Colon (tissue), 2 donors: ENCODE data around the gene PID1.

Source experiments
- FAIRE-seq: peaks from 2 replicates; lab custom pipeline; 2012; peaks lifted over from hg19 to GRCh38; lab: Jason Lieb, UNC
- donor health status: control.
- donor health status: control.

PID1 gene

DNA sequence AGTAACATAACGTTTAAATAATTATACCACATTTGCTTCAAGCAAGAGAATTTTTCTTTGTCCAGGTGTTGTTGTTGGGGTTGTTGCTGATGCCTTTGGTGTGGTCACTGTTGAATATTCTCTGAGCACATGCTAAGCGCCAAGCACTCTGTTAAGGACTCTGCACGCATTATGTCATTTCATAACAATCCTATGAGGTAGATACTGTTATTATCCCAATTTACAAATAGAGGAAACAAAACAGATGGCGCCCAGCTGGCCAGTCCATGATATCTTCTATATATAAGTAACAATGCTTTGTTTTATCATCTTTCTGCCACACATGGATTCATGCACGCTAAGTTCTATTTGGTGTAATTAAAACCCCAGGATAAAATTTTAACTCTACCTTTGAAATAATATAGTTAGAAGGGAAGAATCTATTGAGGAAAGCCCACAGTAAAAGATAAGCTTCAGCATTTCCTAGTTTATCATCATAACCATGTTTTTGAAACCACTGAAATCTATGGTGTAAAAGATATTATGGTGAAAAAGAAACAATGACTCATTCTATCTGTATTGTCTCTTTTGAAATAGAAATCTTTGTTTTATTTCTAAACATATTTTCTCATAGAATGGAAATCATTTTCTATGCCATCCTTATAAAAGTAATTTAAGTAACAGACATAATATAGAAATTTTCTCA lies 199.7 kb downstream of the PID1 start:
- no peak for FAIRE-seq

DNA sequence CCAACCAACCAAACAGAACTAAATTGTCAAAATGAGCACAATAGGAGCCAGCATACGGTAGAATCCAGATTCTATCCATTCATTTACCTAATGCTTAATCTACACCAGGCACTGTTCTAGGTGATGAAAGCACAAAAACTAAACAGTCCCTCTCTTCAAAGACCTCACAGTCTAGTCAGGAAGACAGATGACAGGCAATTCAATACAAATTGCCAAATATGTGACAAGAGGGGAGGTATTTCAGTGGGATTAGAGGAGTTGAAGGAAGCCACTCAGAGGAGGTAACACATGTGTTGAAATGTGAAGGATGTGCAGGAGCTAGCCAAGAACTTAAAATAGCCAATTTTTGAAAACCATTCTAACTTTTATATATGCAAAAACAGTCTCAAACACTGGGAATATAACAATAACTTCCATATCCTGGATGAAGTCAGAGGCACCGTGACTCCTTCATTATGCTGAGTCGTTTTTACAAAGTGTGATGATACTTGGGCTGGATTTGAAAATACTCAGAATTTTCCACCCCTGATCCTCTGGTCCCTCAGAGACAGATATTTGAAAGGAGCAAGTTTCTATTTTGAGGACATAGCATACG lies 204.9 kb downstream of the PID1 start:
- FAIRE-seq = no peak

DNA sequence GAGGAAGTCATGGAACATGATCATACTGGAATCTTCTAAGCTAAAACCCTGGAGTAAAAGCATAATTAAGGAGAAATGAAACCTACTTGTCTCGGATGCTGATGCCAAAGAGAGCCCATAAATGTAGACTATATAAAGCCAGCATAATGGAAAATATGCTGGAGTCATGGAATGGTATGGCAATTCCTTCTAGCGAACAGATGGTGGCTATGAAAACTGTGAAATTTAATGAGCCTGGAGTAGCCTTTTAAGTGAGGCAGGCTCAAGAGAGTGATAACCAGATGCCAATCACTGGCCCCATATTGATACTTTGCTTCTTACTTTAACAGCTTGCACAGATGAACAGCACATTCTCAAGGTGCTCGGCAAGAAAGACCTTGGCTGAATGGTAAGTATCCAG lies 206.3 kb downstream of the PID1 start:
- no peak for FAIRE-seq

DNA sequence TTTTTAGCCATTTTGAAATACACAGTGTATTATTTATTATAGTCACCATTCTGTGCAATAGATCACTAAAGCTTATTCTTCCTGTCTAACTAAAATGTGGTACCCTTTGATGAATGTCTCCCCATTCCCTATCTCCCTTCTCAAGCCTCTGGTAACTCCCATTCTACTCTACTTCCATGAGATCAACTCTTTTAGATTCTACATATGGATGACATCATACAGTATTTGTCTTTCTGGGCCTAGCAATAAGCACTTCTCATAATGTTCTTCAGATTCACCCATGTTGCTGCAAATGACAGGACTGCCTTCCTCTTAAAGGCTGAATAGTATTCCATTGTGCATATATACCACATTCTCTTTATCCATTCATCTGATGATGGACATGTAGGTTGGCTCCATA lies 210.9 kb downstream of the PID1 start:
- no peak for FAIRE-seq

DNA sequence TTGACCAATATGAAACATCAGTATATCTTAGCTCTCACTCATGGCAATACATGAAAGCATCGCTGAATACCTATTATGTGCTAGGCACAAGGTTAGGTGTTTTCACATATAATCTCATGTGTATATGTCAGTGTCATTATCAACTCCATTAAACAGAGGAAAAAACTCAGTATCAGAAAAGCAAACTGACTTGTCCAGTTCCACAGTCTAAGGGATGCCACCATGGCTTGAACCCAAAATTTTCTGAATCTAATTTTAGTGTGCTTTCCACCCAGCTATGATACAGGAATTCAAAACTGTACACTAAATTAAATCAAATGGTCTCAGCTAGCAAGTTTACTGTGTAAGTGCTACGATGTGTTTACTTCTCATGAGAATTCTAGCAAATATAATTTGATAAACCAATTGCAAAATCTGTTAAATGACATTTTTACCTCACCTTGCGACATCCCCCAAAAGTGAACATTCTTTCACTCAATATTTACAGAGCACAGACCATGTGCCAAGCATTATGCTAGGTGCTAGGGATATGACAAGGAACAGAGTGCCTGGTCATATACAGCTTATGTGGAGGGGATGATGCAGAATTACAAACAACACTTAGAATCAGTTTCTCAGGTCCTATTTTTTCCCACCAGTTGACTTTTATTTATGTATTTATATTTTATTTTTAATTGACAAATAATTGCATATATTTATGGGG lies 211.6 kb downstream of the PID1 start:
- no peak for FAIRE-seq

DNA sequence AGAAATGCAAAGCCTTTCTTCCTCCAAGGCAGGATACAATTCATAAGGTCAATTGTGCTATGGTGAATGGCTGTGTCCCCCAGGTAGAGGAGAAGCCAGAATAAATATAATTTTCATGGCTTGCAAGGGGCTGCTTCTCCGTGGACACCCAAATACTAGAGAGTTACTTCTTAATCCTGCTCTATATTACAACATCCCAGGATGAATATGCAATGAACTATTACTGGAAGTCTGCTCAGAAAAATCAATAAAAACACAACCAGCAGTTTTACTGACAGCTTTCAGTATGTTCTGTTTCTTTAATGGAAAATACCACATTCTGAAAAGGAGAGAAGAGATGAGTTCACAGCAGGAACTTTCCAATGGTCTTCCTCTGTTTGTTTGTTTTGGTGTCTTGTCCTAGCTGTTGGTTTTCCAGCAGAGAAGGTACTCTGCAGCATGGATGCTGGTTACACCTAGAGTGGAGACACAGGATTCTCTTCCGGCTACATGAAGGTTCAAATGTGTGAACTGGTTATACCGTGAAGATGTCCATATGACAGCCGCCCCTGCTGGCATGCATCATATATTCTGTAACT lies 213.0 kb downstream of the PID1 start:
- FAIRE-seq = no peak

DNA sequence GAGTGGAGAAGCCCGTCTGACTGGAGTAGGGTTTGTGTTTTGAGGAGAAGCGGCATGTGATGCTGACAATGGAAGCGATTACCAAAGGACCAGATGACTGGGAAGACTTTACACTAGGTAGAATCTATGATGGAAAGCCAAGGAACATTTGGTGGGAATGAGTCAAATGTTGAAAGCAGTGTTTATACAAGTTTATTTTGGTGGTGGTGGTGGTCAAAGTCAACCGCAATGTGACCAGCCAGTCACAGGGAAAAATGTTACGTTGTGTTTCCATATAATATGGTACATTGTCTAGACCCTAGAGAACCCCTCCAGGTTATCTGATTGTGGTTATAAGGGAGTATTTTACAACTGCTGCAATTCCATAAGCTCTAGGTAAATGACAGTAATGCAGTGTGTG lies 216.8 kb downstream of the PID1 start:
- FAIRE-seq = no peak

DNA sequence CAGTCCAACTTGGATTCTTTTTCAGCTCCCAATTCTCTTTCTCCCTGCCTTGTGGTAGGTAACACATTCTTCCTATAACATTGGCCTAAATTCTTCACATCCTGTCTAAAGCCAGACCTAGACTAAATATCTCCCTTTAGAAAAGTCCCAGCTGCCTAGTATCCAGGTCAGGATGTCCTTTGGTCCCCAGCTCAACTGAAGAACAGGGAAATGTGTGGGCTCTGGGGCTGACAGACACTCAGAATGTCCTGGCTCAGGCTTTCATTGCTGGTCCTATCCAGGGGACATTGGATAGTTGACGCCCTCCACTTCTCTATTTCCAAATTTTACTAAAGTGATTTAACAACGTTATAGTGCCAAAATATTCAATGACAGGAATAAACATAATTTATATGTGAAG lies 219.3 kb downstream of the PID1 start:
- FAIRE-seq = no peak

DNA sequence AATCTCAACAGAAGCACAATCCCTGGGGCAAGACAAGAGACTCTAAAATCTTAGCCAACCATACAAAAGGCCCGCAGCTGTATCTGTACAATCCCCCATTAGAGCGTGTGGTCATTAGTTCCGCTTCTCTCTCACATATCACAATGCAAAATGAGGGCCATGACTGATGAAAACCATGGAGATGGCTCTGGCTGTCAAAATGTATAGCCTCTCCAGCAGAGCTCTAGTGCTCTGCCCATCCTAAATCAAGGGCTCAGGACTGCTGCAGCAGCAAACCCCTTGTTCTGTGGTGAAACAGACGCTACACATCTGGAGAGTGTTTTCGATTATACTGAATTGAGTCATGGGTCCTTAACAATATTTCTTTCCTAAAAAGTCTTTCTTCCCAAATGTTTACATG lies 221.0 kb downstream of the PID1 start:
- no peak for FAIRE-seq

DNA sequence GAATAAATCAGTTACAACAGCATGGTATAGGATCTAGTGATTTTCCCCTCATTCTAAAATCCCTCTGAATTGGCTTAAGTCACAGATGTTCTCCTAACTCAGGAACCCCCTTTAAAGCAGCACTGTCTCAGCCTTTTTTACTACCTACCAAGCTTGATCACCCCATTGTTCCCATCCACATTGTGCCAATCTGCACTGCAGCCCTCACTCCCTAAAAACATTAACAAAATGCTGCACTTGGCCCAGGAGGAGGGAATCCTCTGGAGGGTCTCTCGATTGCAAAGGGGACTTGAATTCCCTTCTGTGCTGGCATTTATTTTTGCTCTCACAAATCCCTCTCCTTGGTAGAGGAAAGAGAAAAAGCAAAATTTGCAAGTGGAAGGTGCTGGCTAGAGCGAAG lies 223.0 kb downstream of the PID1 start:
- no peak for FAIRE-seq

DNA sequence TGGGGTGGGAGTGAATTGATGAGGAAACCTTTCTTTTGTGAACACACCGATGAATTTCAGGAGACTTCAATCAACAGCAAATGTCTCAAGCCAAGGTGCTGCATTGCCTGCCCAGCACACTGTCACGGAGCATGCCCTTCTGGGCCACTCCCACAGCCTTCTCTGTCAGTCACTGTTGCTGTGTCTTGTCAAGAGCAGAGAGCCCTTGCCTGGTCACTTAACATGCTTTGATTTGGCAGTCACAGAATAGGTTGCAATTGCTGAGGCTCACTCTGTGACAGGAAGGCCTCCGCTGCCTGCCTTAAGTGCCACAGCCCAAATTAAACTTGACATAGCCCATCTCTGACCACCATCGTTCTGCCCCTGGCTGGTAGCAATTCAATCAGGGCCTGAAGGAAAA lies 225.4 kb downstream of the PID1 start:
- no peak for FAIRE-seq

DNA sequence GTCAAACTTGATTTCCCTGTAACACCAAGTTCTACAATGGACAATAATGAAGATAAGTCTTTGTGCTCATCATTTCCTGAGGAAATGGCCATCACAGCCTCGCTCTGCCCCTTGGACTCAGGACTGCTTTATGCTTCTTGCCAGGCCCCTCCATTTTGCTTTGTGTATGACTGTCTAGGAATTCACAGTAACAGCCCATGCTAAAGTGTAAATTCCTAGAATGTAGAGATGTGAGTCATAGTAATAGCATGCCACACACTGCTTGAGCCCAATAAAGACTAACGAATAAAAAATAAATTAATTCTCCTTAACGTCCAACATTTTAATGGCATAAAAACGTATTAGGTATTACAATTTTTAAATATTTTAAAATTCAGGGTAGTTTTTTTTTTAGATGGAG lies 226.5 kb downstream of the PID1 start:
- FAIRE-seq = no peak

DNA sequence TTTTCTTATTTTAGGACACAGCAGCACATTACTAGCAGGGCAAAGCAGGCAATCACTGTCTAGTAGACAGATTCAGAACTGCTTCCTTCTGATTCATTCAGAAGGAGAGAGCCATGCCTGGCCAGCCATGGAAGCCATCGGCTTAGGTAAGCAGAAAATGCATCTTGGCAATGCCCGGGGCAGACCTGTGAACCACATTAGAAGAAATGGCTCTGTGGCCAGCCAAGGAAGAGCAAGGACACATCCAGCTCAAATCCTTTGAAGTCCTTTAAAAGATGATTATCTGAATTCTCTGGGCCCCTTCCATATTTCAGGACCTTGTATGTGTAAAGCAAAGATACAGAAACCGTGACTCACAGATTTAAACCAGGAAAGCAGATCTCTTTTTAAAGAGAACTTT lies 227.4 kb downstream of the PID1 start:
- no peak for FAIRE-seq

DNA sequence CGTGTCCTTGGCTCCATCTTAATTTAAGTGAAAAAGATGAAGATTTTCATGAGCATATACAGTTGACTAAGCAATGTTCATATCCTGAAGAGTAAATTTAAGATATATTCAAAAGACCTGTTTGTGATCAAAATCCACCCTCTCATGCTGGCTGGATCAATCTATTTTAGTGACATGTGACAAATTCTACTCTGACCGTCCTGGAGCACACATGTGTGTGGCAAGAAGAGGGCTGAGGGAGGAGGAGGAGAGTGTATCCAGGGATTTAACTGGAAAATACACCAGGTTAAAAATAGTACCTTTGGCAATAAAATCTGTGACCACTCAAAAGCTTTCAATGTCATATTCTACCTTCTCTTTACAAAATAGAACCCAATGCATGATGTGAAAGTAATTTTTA lies 228.7 kb downstream of the PID1 start:
- no peak for FAIRE-seq

DNA sequence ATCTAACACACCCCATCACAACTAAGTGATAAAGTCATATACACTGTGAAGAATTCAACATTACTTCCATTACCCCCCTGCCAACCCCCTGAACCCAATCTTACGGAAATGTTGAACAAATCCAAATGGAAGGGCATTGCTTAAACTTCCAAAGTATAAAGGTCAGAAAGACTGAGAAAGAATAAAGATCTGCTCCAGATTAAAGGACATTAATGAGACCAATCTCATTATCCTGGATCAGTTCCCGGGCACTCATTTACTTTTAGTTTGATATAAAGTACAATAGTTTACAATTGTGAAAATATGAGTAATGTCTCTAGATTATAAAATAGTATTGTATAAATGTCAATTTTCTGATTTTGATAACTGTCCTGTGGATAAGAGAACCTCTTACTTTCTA lies 229.4 kb downstream of the PID1 start:
- no peak for FAIRE-seq

DNA sequence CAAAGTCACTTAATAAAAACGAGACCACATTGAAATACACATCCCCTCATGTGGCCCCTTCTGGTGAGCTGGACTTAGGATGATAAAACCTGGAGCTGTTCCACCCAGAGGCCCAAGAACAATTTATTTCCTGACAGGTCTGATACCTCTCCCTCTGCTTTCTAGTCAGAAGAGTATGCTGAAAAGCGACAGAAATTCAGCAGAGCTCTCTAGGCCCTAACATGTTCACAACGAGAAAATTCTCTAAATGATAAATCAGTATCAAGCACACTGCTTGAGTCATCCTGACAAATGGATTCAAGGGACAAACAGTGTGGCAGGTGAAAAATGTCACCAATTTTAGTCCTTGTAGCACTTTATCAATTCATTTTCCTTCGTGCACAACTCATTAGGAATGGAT lies 233.5 kb downstream of the PID1 start:
- no peak for FAIRE-seq

DNA sequence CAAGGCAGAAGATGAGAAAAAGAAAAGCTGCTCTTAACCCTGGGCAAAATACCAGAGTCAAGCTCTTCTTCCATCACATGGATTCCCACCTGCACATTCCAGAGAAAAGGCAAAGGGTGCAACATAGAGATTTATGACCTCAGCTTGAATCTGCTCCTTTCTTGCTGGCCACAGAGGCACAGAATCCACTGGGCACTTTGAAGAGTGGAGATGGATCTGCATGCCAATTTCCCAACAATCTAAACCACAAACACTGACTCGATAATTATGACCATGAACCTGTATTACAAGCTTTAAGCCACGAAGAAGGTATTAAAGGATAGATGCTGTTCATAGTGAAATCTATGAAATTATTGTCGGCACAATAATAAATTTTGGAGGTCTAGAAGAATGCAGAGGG lies 237.3 kb downstream of the PID1 start:
- FAIRE-seq = no peak

DNA sequence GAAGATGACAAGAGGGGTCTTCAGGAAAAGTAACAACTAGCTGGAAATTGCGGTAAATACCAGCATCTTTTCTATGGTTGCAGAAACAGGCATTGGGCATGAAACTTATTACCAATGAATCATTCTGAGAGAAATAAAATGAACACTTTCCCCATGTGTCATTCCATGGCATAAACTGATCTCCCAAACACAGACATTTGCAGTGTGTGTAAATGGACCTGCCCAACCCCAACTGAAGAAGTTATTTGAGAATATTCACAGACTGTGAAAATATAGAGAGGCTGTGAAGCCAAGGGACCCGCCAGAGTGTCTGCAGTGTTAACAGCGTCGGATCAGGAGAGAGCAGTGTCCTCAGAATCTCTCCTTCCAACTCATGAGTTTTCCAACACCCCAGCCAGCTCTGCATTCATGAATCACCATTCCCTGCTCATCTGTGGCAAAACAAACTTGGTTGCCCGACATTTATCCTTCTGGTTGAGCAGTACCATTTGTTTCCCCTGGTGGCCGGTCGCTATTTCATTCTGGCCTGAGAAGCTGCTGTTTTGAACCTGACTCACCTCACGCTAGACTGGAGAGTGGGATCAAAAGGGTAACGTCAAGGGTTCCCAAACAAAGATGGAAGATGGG lies 238.4 kb downstream of the PID1 start:
- FAIRE-seq = no peak

DNA sequence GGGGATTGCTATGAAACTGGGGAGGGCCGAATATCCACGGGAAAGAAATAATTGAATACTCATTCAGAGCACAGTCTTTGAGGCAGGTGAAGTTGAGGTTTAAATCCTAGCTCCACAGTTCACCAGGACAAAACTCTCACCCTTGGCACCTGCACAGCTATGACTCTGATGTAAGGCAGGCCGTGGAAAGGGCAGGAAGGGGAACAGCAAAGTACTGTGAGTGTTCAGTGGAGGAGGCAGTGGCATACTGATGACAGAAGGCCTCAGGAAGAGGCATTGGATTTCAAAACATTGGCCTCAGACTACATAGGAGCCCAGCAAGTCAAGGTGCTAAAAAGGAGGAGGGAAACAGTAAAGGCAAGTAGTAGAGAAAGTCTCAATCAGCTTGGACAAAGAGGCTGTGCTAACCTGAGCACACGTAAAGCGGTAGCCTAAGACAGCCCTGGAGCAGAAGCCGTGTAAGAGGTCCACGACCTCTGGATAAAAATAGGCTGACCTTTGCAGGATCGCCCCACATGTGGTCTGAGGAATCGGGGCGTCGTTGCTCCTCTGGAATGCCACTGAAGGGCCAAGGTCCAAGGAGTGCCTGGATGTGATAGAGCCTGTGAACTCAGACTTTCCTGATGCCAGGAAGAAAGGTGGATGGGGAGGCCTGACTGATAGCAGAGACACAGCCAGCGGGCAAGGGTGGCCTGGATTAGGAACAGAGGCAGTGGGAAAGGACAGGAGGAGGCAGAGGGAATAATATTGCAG lies 243.6 kb downstream of the PID1 start:
- FAIRE-seq = no peak

DNA sequence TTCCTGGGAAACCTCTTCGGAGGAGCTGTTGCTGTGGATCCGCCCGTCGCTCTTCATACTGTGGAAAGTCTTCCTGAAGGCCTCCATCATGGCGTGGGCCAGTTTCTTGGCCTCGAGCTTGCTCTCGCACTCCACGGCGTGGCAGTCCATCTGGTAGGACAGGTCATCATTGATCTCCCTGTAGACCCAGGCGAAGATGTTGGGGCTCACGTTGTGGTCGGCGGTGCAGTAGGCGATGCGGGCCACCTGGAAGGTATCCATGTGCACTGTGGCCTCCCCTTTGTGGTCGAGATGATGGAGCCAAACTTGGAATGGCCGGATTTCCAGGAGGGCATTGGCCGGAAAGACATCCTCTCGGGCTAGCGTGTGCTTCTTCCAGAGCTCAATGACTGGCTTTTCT lies 245.4 kb downstream of the PID1 start:
- FAIRE-seq = no peak

DNA sequence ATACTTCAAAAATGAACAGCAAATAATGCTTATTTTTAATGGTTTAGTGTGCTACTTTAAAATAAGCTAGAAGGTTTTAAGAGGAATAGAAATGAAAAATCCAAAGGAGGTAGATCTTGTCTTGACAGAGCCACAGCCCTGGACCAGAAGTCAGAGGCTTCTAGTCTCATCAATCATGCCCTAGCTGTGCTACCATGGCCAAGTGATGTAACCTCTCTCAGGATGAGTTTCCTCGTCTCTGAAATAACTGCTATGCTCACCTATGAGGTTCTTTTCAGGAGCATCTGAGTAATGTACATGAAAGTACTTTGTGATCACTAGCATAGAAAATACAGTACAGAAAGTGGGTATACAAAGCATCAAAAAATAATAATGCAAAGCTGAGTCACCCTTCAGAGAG lies 248.4 kb downstream of the PID1 start:
- no peak for FAIRE-seq

DNA sequence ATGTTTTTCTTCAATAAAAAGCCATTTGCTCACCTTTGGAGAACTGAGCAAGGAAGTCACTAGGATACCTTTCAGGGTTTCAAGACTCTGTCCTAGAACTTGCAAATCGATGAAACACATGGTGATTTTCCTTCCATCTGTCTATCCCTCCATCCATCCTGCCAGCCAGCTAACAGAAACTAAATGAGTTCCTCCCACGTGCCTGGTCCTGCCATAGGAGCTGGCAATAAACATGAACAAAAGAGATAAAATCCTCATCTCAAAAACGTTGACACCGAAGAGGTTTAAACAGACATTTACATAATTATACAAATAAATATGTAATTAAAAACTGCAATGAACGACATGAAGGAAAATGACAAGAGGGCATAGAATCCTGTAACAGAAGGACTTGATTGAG lies 249.0 kb downstream of the PID1 start:
- FAIRE-seq = no peak
